GM18502 (cell line): ENCODE results near the gene SIGLEC1.

Experiments
- ATAC-seq: cut with Tn5 transposase; IDR thresholded peaks from one replicate; pipeline ENCODE4 v1.9.1; 2021; ENCODE audit warnings: mild to moderate bottlenecking; ENCODE audit not compliant: unreplicated experiment, poor library complexity

SIGLEC1 gene

DNA sequence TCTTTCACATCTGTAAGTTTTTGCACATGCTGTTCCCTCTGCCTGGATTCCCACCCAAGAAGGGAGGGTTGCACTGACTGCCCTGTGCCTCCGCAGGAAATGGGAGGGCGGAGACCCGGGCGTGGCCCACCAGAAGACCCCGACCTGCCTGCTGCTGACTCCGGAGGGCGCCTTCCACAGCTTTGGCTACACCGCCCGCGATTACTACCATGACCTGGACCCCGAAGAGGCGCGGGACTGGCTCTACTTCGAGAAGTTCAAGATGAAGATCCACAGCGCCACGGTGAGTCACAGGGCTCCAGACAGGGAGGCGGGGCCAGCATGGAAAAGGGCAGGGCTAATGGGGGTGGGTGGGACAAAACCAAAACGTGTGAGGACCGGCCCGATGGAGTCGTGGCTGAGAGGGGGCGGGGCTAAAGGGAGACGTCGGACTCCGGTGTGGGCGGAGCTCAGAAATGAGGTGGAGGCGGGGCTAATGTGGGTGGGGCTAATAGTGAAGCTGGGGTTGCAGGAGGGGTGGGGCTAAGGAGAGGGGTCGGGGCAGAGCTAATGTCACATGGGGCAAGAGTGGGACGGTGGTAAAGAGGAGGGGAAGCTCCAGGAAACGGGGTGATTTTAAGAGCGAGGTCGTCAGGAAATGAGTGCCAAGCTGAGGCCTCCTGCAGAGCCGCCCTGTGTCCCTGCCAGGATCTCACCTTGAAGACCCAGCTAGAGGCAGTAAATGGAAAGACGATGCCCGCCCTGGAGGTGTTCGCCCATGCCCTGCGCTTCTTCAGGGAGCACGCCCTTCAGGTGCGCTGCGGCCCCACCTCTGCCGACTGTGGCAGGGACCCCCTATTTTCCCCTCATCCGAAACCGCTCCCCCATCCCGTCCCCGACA lies 32.6 kb upstream of the SIGLEC1 start:
- ATAC-seq: no peak

GRCh38 chr20:3744037-3744436 lies 31.6 kb upstream of the SIGLEC1 start:
- no peak for ATAC-seq

- no peak for ATAC-seq
Observed at GRCh38 chr20:3743251-3743650, 30.9 kb upstream of the SIGLEC1 start.

DNA sequence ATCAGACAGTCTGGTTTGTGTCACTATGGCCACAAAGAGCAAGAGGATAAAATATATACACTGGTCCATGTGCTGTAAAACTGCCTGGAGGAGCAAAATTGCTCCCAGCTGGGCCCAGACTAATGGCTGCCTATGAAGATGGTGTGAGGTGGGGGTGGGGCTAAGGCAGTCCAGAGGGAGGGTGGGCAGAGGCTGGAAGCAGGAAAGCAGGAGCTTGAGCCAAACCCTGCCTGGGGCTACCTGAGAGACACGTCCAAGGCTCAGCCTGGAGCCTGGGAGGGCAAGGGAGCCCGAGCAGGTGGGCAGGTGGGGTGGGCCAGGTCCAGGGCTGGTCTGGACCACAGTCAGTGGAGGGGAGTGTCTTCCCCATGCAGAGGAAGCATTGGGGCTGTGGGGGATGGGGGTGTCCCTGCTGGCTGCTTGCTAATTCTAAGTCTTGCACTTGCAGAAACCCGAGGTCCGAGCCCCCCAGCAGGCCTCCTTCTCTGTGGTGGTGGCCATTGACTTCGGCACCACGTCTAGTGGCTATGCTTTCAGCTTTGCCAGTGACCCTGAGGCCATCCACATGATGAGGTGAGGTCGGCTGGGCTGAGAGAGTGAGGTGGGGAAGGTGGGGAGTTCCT lies 29.5 kb upstream of the SIGLEC1 start:
- ATAC-seq: no peak

GRCh38 chr20:3740615-3741301 lies 28.4 kb upstream of the SIGLEC1 start:
- no peak for ATAC-seq

- ATAC-seq: no peak
Observed at GRCh38 chr20:3739926-3740451, 27.6 kb upstream of the SIGLEC1 start.

DNA sequence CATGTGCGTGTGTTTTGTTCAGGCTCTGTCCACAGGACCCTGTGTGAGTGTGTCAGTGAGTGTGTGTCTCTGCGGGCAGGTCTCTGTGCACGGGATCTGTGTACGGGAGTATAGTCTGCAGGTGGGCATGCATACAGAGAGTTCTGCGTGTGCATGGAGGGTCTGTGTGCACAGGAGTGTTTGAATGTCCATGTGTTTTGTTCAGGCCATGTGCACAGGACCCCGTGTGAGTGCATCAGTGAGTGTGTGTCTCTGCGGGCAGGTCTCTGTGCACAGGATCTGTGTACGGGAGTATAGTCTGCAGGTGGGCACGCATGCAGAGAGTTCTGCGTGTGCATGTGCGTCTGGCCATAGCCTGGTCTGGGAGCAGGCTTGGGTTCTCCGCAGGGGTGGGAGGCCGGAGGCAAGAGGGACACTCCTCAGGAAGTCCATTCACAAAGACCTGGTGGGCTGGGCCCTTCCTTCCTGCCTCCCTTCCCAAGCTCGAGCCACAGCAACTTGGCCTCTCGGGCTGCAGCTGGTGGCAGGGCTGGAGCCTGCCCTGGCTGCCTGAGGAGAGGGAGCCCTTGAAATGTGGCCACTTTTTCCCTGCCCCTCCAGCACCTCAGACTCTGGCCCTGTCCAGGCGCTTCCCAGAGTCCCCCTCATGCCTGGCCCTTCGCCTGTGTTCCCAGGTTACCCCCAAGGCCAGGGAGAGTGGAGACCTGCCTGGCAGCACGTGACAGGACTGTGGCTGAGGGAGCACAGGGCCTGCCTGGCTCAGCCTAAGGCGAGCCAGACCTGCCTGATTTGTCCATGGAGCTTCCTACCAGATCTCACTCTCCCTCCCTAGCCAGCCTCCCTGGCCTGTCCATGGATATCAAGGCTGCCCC lies 26.9 kb upstream of the SIGLEC1 start:
- no peak for ATAC-seq

DNA sequence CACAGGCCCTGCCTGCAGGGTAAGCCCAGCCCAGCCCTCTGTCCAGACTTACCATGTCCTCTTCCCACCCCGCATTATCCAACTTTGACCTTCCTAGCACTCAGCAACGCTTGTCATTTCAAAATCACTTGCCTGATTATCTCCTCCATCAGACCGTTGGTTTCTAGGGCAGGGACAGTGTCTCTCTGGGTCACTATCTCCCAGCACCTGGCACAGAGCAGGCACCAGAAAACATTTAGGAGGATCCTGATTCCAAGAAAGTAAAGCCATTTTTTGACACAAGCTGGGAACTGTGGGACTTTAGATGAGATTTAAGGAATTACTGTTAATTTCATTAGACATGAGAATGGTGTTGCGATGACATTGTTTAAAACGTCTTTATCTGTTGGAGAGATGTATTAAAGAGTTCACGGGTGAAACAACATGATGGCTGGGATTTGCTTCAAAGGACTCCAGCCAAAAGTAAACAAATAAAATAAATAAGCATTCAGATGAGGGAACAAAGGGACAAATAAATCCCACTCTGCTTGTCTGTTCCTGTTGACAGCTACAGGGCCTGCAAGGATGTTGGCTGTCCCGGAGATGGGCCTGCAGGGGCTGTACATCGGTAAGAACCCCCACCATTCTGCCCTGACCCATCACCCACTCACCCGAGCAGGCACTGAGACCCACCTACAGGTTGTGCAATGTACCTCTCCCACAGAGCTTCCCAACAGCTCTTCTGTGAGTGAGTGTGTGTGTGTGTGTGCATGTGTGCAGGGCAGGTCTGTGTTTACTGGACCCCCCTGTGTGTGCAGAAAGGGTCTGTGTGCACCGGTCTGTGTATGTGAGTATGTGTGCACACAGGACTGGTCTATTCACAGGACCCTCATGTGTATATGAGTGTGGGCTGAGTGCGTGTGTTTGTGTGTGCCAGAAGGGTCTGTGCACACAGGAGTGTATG lies 26.0 kb upstream of the SIGLEC1 start:
- ATAC-seq: no peak

DNA sequence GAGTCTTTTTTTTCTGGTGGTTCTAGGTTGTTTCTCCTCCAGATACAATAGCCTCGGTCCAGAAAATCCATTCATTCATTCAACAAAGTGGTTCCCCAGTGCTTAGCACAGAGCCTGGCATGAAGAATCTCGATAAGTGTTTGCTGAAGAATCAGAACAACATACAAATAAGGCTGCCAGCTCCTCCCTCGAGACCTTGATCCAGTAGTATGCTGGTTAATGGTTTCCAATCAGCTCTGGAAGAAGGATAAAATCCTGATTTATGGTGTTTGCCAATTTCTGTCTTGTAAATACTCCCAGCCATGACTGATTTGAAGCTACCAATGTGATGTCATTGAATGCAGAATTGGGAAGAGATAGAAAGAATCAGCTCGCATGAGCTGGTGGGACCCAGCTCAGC lies 23.4 kb upstream of the SIGLEC1 start:
- no peak for ATAC-seq

GRCh38 chr20:3734111-3734843 lies 21.9 kb upstream of the SIGLEC1 start:
- ATAC-seq: no peak

GRCh38 chr20:3733119-3733995 lies 21.0 kb upstream of the SIGLEC1 start:
- no peak for ATAC-seq

DNA sequence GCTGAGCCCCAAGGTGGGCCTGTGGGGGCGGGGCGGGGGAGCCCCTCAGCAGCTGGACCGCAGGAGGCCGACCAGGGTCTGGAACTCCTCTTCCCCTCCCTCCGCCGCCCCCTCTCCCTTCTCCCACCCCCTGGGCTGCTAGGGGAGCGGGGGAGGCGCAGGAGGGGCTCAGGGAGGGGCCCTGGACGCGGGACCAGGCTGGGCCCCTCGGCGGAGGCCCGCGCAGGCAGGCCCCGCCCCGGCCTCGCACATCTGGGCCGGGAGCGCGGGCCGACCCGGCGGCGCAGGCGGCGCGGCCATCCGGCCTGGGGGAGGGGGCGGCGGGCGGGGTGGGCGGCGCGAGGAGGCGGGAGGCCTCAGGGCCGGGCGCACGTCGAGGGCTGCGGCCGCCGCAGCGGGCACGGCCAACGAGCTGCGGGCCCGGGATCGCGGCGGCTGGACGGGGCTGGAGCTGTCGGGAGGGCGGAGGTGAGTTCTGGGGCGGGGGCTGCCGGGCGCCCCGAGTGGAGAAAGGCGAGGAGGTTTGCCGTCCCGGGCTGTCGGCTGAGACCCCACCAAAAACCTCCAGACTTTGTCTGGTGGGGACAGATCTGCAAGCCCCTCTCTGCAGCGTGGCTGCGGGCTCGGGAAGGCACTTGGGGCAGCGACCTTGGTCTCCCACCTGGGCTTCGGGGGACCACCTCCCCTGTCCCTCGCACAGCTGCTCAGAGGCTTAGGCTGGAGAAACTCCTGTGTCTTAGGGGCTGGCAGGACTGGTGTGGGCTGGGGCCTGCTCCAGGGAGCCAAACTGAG lies 20.1 kb upstream of the SIGLEC1 start, which contains the start of gene HSPA12B:
HSPA12B (plus strand) TSS at position 359 of the 792 bp plus-strand sequence. CDS start 5,990 bp downstream, outside the sequence.
- ATAC-seq: no peak

DNA sequence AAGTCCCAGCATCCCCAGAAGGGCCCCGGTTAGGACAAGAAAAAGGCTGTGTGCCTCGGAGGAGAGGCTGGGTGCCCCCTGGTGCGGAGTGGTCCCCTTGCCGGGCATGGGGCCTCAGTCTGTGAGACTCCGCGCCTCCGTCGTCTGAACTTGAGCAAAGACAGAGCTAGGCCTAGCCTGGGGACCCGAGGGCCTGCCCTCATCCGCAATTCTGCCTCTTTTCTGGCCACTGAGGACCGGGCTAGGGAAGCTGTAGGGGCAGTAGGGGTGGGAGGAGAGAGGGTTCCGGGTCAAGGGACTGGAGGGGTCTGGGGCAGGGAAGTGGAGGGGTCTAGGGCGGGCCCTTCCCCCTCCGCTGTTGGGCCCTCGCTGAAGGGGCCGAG lies 19.5 kb upstream of the SIGLEC1 start:
- no peak for ATAC-seq

DNA sequence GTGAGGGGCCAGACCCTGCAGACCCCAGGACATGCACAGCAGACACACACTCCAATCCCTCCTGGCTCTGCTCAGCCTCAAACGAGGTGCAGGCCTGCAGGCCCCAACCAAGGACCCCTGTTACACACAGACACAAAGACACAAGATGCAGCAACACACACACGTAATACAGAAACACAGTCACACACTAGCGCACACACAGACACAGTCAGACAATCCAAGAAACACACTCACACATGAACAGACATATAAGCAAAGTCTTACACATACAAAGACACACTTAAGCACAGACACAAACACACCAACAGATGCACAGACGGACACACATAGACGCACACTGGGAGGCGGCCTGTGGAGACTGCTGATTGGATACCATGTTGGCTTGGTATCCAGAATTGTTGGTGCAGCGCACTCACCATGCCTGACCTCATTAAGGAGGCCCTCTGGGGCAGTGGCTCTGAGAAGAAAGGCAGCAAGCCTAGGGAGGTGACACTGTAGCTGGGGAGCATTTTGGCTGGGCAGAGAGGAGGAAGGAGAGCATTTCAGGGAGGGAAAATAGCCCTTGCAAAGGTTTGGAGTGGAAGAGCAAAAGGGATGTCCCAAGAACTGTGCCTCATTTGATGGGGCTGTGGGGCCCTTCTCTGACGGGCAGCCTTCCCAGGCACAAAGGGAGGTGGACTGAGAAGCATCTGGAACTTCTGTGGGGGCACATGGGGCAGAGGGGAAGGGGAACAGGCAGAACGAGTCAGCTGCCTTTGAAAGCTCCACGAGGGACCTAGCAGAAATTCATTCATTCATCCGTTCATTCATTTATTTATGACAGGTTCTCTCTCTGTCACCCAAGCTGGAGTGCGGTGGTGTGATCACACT lies 18.6 kb upstream of the SIGLEC1 start:
- no peak for ATAC-seq

- ATAC-seq: no peak
Observed at GRCh38 chr20:3729811-3730540, 17.6 kb upstream of the SIGLEC1 start.
